Lower leg skin (tissue), 3 donors: ENCODE data around the gene POLR2L.

ENCODE experiments used
- CTCF ChIP-seq, 3 donors: fragments of 450-650 bp; IDR thresholded peaks; one replicate each; pipeline ENCODE4 v1.5.1; 2016; ENCODE audit warnings: antibody characterized with exemption in 3 of 3, mild to moderate bottlenecking in 3 of 3, moderate library complexity in 2 of 3
- POLR2A ChIP-seq, 2 donors: fragments of 450-650 bp; IDR thresholded peaks; one replicate each; pipeline ENCODE4 v1.6.1; 2016 to 2017; ENCODE audit warnings: antibody characterized with exemption in 2 of 2, mild to moderate bottlenecking in 1 of 2, moderate library complexity in 1 of 2

GRCh38 chr11:826836-827145, 15.5 kb downstream of the POLR2L start:
- TF ChIP-seq CTCF (IDR thresholded peaks at IDR 0.05) = no peak
- no peak for TF ChIP-seq POLR2A (IDR thresholded peaks at IDR 0.05)
